PC-3 (cell line): ENCODE measurements around the gene PHF21B.

Source experiments
- CTCF ChIP-seq: fragments of 300-600 bp; sonication (generic); conservative IDR thresholded peaks from 2 replicates; pipeline ENCODE4 v1.5.1; 2017; ENCODE audit warnings: antibody characterized with exemption, low read depth, mild to moderate bottlenecking, low read length
- EZH2 ChIP-seq: fragments of 300-600 bp; sonication (generic); IDR thresholded peaks from one replicate; pipeline ENCODE4 v1.6.1; 2017; ENCODE audit warnings: antibody characterized with exemption, mild to moderate bottlenecking, low read length; ENCODE audit not compliant: unreplicated experiment

GRCh38 chr22:44848296-44848741 lies 161.5 kb downstream of the PHF21B start:
- TF ChIP-seq CTCF: no peak
- no peak for TF ChIP-seq EZH2
